ENCODE results near the gene BEST2.

Gene BEST2

GRCh38 chr19:12800923-12801465 is 49.4 kb downstream of the BEST2 start:
- no peak for DNase-seq (ENCODE audit: low spot score)

GRCh38 chr19:12801466-12802266 is 50.1 kb downstream of the BEST2 start, which contains the start of the genes PRDX2 and THSD8:
TSS of gene PRDX2 (minus strand) at chr19:12801800. CDS start at chr19:12801261, 539 bp downstream.
TSS of gene THSD8 (plus strand) at chr19:12802069. CDS start at chr19:12802072, 3 bp downstream.
- DNase-seq (ENCODE audit: low spot score): peak; percentile 77

GRCh38 chr19:12802267-12803106 is 50.9 kb downstream of the BEST2 start:
- no peak for DNase-seq (ENCODE audit: low spot score)

GRCh38 chr19:12804051-12804450 is 52.5 kb downstream of the BEST2 start:
- DNase-seq (ENCODE audit: low spot score): no peak

GRCh38 chr19:12806242-12807081 is 54.9 kb downstream of the BEST2 start, which contains the start of gene RNASEH2A:
TSS of gene RNASEH2A (plus strand) at chr19:12806584. CDS start at chr19:12806674, 90 bp downstream.
- DNase-seq (ENCODE audit: low spot score): peak; percentile 87

All from CD4-positive, alpha-beta T cell treated with Interleukin-2 at 100 ng/mL for 4 hours (primary cell).